Activated CD8-positive, alpha-beta T cell treated with anti-CD3 and anti-CD28 coated beads for 36 hours (primary cell): Measurements from ENCODE around the gene ANKRD33B. TPM values are rescaled to one million over a fixed set of nuclear protein-coding genes. Genes with fewer than 3 reads are reported as not detected.

ENCODE experiments used
- ATAC-seq: fragments of 200-7000 bp; cut with Tn5 transposase; one replicate; pipeline ENCODE4 v1.10.0; 2021; ENCODE audit warnings: mild to moderate bottlenecking, moderate library complexity
- CTCF ChIA-PET: fragments of 350-600 bp; sonication (Branson Sonifier 250); formaldehyde crosslinking; loops from one replicate; lab custom pipeline; 2021; ENCODE audit warnings: antibody characterized with exemption; lab: Charles Lee
- POLR2A ChIA-PET: fragments of 350-600 bp; sonication (Branson Sonifier 250); formaldehyde crosslinking; loops from one replicate; lab custom pipeline; 2021; ENCODE audit warnings: antibody characterized with exemption; lab: Charles Lee
- DNase-seq: peaks from one replicate; pipeline ENCODE4 v3.0.0-alpha.2; 2020
- H3K27ac Mint-ChIP-seq: one replicate; pipeline ENCODE4 v1.8.0; 2021; ENCODE audit warnings: mild to moderate bottlenecking, mixed read lengths
- H3K27me3 Mint-ChIP-seq: one replicate; pipeline ENCODE4 v1.8.0; 2021; ENCODE audit warnings: mixed read lengths
- H3K36me3 Mint-ChIP-seq: one replicate; pipeline ENCODE4 v1.8.0; 2021; ENCODE audit warnings: low read depth, mixed read lengths
- H3K4me1 Mint-ChIP-seq: one replicate; pipeline ENCODE4 v1.8.0; 2021; ENCODE audit warnings: low read depth, mixed read lengths
- H3K4me3 Mint-ChIP-seq: one replicate; pipeline ENCODE4 v1.8.0; 2021; ENCODE audit warnings: mild to moderate bottlenecking, moderate library complexity, mixed read lengths
- H3K9me3 Mint-ChIP-seq: one replicate; pipeline ENCODE4 v1.8.0; 2021; ENCODE audit warnings: mixed read lengths
- CTCF ChIP-seq: fragments of 200-600 bp; IDR thresholded peaks from one replicate; pipeline ENCODE4 v1.8.0; 2022; ENCODE audit warnings: antibody characterized with exemption, mild to moderate bottlenecking
- intact Hi-C: fragments of 100-400 bp; cut with micrococcal nuclease; formaldehyde crosslinking; loops from one replicate; pipeline ENCODE4 v1.10.0; 2022
- total RNA-seq, 2 experiments: library from RNA; stranded (reverse); gene quantifications; one replicate each; pipeline ENCODE4 v1.2.3, GENCODE V29; 2021

The ANKRD33B gene
- total RNA-seq, 2 experiments from 2014 or later, result 13.6 to 13.8 TPM

- ChIA-PET POLR2A (interaction anchor here (0.6 kb wide), 1 partner anchor 130 kb away, joined by 3 read pairs; no protein-coding TSS in a partner anchor), CTCF (no interaction called here)
- peaks cover 2% of the 10 kb centered on the region for H3K4me1 Mint-ChIP-seq
- H3K36me3 Mint-ChIP-seq, result no peaks in the 10 kb centered on the region
- intact Hi-C loops, result no loop called here
- no peak for TF ChIP-seq CTCF
- peaks cover 4% of the 10 kb centered on the region for H3K9me3 Mint-ChIP-seq
- no peak for DNase-seq
- H3K27ac Mint-ChIP-seq, result no peak overlapping the region
- ATAC-seq, result no peak
- no peak overlapping the region for H3K4me3 Mint-ChIP-seq
- H3K27me3 Mint-ChIP-seq, result peaks cover 7% of the 10 kb centered on the region
Observed at GRCh38 chr5:10553476-10553875, 10.4 kb upstream of the ANKRD33B start.

GRCh38 chr5:10555277-10555684 is 8.6 kb upstream of the ANKRD33B start:
- intact Hi-C loops, result no loop called here
- Mint-ChIP-seq H3K9me3 (no peaks in the 10 kb centered on the region), H3K27ac (no peak overlapping the region), H3K4me1 (peaks cover 2% of the 10 kb centered on the region), H3K4me3 (no peak overlapping the region), H3K36me3 (no peaks in the 10 kb centered on the region), H3K27me3 (peaks cover 7% of the 10 kb centered on the region)
- TF ChIP-seq CTCF, result no peak
- POLR2A ChIA-PET, result no interaction called here
- no peak for DNase-seq
- CTCF ChIA-PET, result no interaction called here
- no peak for ATAC-seq

- Mint-ChIP-seq H3K9me3 (no peaks in the 10 kb centered on the region), H3K4me3 (no peak overlapping the region), H3K27me3 (peaks cover 13% of the 10 kb centered on the region), H3K36me3 (no peaks in the 10 kb centered on the region), H3K27ac (no peak overlapping the region), H3K4me1 (peaks cover 2% of the 10 kb centered on the region)
- DNase-seq, result no peak
- ChIA-PET POLR2A (no interaction called here), CTCF (interaction anchor here (2.5 kb wide), 1 partner anchor 72 kb away, joined by 10 read pairs; no protein-coding TSS in a partner anchor)
- no peak for TF ChIP-seq CTCF
- ATAC-seq, result no peak
- intact Hi-C loops, result no loop called here
Observed at GRCh38 chr5:10556289-10556807, 7.5 kb upstream of the ANKRD33B start.

- no peaks in the 10 kb centered on the region for H3K36me3 Mint-ChIP-seq
- no peak overlapping the region for H3K27ac Mint-ChIP-seq
- TF ChIP-seq CTCF, result no peak
- H3K9me3 Mint-ChIP-seq, result no peaks in the 10 kb centered on the region
- POLR2A ChIA-PET, result interaction anchor here (1.7 kb wide), 1 partner anchor 105 kb away, joined by 4 read pairs; no protein-coding TSS in a partner anchor
- peaks cover 3% of the 10 kb centered on the region for H3K4me1 Mint-ChIP-seq
- no peak overlapping the region for H3K4me3 Mint-ChIP-seq
- intact Hi-C loops, result no loop called here
- peaks cover 13% of the 10 kb centered on the region for H3K27me3 Mint-ChIP-seq
- CTCF ChIA-PET, result interaction anchor here (2.5 kb wide), 1 partner anchor 71 kb away, joined by 10 read pairs; no protein-coding TSS in a partner anchor
- DNase-seq (no peak), ATAC-seq (no peak)
Observed at GRCh38 chr5:10556893-10557746, 6.8 kb upstream of the ANKRD33B start.

GRCh38 chr5:10559151-10559550 is 4.7 kb upstream of the ANKRD33B start:
- ChIA-PET CTCF (interaction anchor here (0.8 to 3.5 kb wide), 2 partner anchors 68 to 73 kb away, joined by 3 to 22 read pairs; no protein-coding TSS in a partner anchor), POLR2A (interaction anchor here (1.0 kb wide), 1 partner anchor 236 kb away, joined by 3 read pairs; no protein-coding TSS in a partner anchor)
- ATAC-seq, result no peak
- peaks cover 13% of the 10 kb centered on the region for H3K27me3 Mint-ChIP-seq
- TF ChIP-seq CTCF, result no peak
- no peaks in the 10 kb centered on the region for H3K36me3 Mint-ChIP-seq
- peaks cover 9% of the 10 kb centered on the region for H3K4me1 Mint-ChIP-seq
- H3K9me3 Mint-ChIP-seq, result no peaks in the 10 kb centered on the region
- no peak overlapping the region for H3K4me3 Mint-ChIP-seq
- no peak overlapping the region for H3K27ac Mint-ChIP-seq
- intact Hi-C loops, result no loop called here
- no peak for DNase-seq
